A673 (cell line): ENCODE results near the gene SPI1.
A peak's percentile ranks its signal among the peaks of the same experiment; 100 is the strongest.

Experiments
- CTCF ChIP-seq: fragments of 300-800, 200-600 bp; sonication (generic); conservative IDR thresholded peaks from 2 replicates; pipeline ENCODE4 v1.5.1; 2017; ENCODE audit warnings: low read depth, mild to moderate bottlenecking, antibody characterized with exemption, low read length, moderate library complexity, mixed read lengths
- EZH2 ChIP-seq: fragments of 200-600 bp; sonication (generic); IDR thresholded peaks from 2 replicates; pipeline ENCODE4 v1.6.1; 2017; ENCODE audit warnings: borderline replicate concordance, low read depth, mild to moderate bottlenecking, mixed read lengths, antibody characterized with exemption, low read length; ENCODE audit not compliant: poor library complexity, severe bottlenecking

- peak; percentile 75 for TF ChIP-seq CTCF
- no peak for TF ChIP-seq EZH2
Measured at GRCh38 chr11:47407746-47408590, 29.6 kb upstream of the SPI1 start, which contains the start of gene SLC39A13.
